K562 (cell line): ENCODE results near the gene DYNLT2B. TPM values are rescaled to one million over a fixed set of nuclear protein-coding genes. Genes with fewer than 3 reads are reported as not detected.

Experiments
- CLOCK ChIP-seq: fragments of 250-450 bp; sonication (Bioruptor Pico); IDR thresholded peaks from 2 replicates; pipeline ENCODE4 v1.4.0; 2020; ENCODE audit warnings: mild to moderate bottlenecking, moderate library complexity, borderline replicate concordance
- DMBX1 ChIP-seq: fragments of 250-450 bp; sonication (Bioruptor Pico); IDR thresholded peaks from 2 replicates; pipeline ENCODE4 v1.8.0; 2022; ENCODE audit warnings: inconsistent platforms, mild to moderate bottlenecking, moderate library complexity, borderline replicate concordance
- ETV6 ChIP-seq, 3 experiments: fragments of 150-350 bp in 1 of 3; sonication (generic) in 1 of 3; formaldehyde crosslinking in 1 of 3; IDR thresholded peaks; 2 replicates each; pipeline versions ENCODE4 v1.6.1 to v1.8.0; 2014 to 2022; ENCODE audit warnings: borderline replicate concordance in 2 of 3, low read depth in 2 of 3, antibody characterized with exemption in 1 of 3, low read length in 1 of 3, mild to moderate bottlenecking in 1 of 3, missing genetic modification reagents in 1 of 3
- GABPA ChIP-seq: fragments of 200-800 bp; sonication (Bioruptor generic); conservative IDR thresholded peaks from 2 replicates; pipeline ENCODE4 v1.6.1; 2016; ENCODE audit warnings: low read depth, missing genetic modification characterization, missing compliant biosample characterization
- L3MBTL2 ChIP-seq: fragments of 450-650 bp; IDR thresholded peaks from 2 replicates; pipeline ENCODE4 v1.6.1; 2016; ENCODE audit warnings: mild to moderate bottlenecking, moderate library complexity
- NFXL1 ChIP-seq: fragments of 450-650 bp; formaldehyde crosslinking; IDR thresholded peaks from 2 replicates; pipeline ENCODE4 v1.4.0; 2021; ENCODE audit warnings: mild to moderate bottlenecking
- PRMT5 ChIP-seq: sonication (generic); formaldehyde crosslinking; IDR thresholded peaks from 2 replicates; pipeline ENCODE4 v1.5.0; 2020; ENCODE audit warnings: missing genetic modification reagents
- TAF15 ChIP-seq: fragments of 200-400 bp; formaldehyde crosslinking; IDR thresholded peaks from 2 replicates; pipeline ENCODE4 v1.6.1; 2017; ENCODE audit warnings: mild to moderate bottlenecking, low read depth, low read length, moderate library complexity
- ZFX ChIP-seq: sonication (generic); formaldehyde crosslinking; IDR thresholded peaks from 2 replicates; pipeline ENCODE4 v1.8.0; 2022; ENCODE audit warnings: mild to moderate bottlenecking, missing genetic modification reagents, moderate library complexity
- ZNF3 ChIP-seq: fragments of 250-450 bp; sonication (Bioruptor Pico); IDR thresholded peaks from 2 replicates; pipeline ENCODE4 v1.5.0; 2021; ENCODE audit warnings: mild to moderate bottlenecking, moderate library complexity
- ZNF740 ChIP-seq, 3 experiments: fragments of 200-800 bp in 1 of 3; sonication (Bioruptor generic) in 1 of 3; sonication (generic) in 1 of 3; formaldehyde crosslinking in 1 of 3; IDR thresholded peaks; 2 replicates each; pipeline versions ENCODE4 v1.6.1 to v1.8.0; 2016 to 2022; ENCODE audit warnings: mild to moderate bottlenecking in 2 of 3, missing compliant biosample characterization in 2 of 3, missing genetic modification characterization in 2 of 3, missing genetic modification reagents in 1 of 3
- polyA plus RNA-seq, 8 experiments: library from polyadenylated mRNA; depleted of rRNA in 4 of 8; stranded (reverse) in 5 of 8; unstranded in 3 of 8; fragments of >200 nt; fragmentation: Nextera tagmentation in 2 of 8; fragmentation: Illumina TruSeq in 1 of 8; extraction: Ambion mirVana in 2 of 8; extraction: Trizol in 1 of 8; gene quantifications; 2 replicates each; pipeline versions ENCODE4 v1.2.1 to v1.2.3, GENCODE V29; 2011 to 2014; ENCODE audit warnings: inconsistent platforms in 1 of 8, missing spikeins in 1 of 8
- total RNA-seq, 7 experiments: library from RNA; depleted of rRNA in 6 of 7; stranded (reverse); fragments of >200 nt in 6 of 7; fragmentation: Illumina TruSeq in 2 of 7; extraction: Trizol in 2 of 7; gene quantifications; 2 replicates each; pipeline versions ENCODE4 v1.2.1 to v1.2.3, GENCODE V29; 2011 to 2021; ENCODE audit warnings: low replicate concordance in 1 of 7

The DYNLT2B gene
- total and polyA plus RNA-seq, 9 of the 15 experiments (the other 6 are each of a cell fraction or from before 2014, with no cell fraction given): 6.5 to 19.9 (median 8.7) TPM

GRCh38 chr3:196288141-196288460, 29.9 kb downstream of the DYNLT2B start (continued):
- TF ChIP-seq ZNF740 (CRISPR knock-in tag; IDR thresholded peaks at IDR 0.05): no peak
- TF ChIP-seq ZNF740 (tag; IDR thresholded peaks at IDR 0.05): peak in 1 of 2 experiments; percentile 40; a peak in 1 of 4 replicates
- TF ChIP-seq ZFX (CRISPR knock-in tag): peak; percentile 36; the same call in 1 of the 2 replicates
- no peak for TF ChIP-seq CLOCK (CRISPR knock-in tag)
- TF ChIP-seq DMBX1 (CRISPR knock-in tag): no peak
- TF ChIP-seq GABPA: no peak; the same call in 1 of the 2 replicates
- TF ChIP-seq PRMT5 (CRISPR knock-in tag): 0 out of 2 replicates have a peak, but pooled peaks have one; percentile 33
- no peak for TF ChIP-seq L3MBTL2
- no peak for TF ChIP-seq ZNF3 (CRISPR knock-in tag)
- no peak for TF ChIP-seq ETV6 (IDR thresholded peaks at IDR 0.05; ENCODE audit: borderline replicate concordance in 1 of 2, low read depth in 2 of 2, low read length in 1 of 2)
- 0 out of 2 replicates have a peak, but pooled peaks have one; percentile 0 for TF ChIP-seq ETV6 (CRISPR knock-in tag; IDR thresholded peaks at IDR 0.05; ENCODE audit: borderline replicate concordance)
- TF ChIP-seq NFXL1 (CRISPR knock-in tag): no peak
- TF ChIP-seq TAF15: no peak
